ENCODE data around the gene PIMREG.

Gene PIMREG

GRCh38 chr17:6498901-6499540 is 54.8 kb downstream of the PIMREG start:
- DNase-seq (ENCODE audit: low read depth in 2 of 2), result no peak
